HCT116 (cell line): ENCODE measurements around the gene FBXO22.

Experiments used
- EZH2 ChIP-seq: fragments of 200-600 bp; sonication (generic); IDR thresholded peaks from 2 replicates; pipeline ENCODE4 v1.6.1; 2017; ENCODE audit warnings: antibody characterized with exemption, mixed run types
- JUND ChIP-seq: IDR thresholded peaks from 2 replicates; pipeline ENCODE4 v1.6.1; 2012
- TF ChIP-seq, protein P1 (sequence below), 3 experiments: fragments of 200-600 bp in 1 of 3; sonication (generic) in 1 of 3; IDR thresholded peaks in 2 of 3; conservative IDR thresholded peaks in 1 of 3; 2 replicates each; pipeline ENCODE4 v1.5.1; 2012 to 2017; ENCODE audit warnings: low read depth in 2 of 3, low read length in 2 of 3, antibody characterized with exemption in 1 of 3, borderline replicate concordance in 1 of 3, control low read depth in 1 of 3, mild to moderate bottlenecking in 1 of 3, mixed read lengths in 1 of 3, mixed run types in 1 of 3, moderate library complexity in 1 of 3; ENCODE audit not compliant: insufficient read depth in 1 of 3
- TF ChIP-seq, protein P2 (sequence below): IDR thresholded peaks from 2 replicates; pipeline ENCODE4 v1.6.1; 2012

DNA sequence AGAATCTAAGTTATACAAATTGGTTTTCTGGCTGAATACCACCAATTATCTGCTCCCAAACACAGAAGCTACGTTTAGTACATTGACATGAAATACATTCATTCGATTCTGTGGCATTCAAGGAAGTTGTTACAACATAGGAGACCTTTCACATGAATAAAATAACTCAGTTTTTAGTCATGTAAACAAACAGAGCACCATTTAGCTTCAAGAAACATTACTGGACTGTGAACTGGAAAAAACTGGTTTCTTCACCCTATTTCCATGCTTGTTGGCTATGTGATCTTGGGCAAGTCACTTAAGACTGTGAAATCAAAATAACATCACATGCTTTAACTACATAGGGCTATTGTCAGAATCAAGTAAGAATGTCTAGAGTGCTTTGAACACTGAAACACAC is 62.4 kb downstream of the FBXO22 start:
- TF ChIP-seq JUND (no peak), EZH2 (no peak)
- TF ChIP-seq, protein P1, sequence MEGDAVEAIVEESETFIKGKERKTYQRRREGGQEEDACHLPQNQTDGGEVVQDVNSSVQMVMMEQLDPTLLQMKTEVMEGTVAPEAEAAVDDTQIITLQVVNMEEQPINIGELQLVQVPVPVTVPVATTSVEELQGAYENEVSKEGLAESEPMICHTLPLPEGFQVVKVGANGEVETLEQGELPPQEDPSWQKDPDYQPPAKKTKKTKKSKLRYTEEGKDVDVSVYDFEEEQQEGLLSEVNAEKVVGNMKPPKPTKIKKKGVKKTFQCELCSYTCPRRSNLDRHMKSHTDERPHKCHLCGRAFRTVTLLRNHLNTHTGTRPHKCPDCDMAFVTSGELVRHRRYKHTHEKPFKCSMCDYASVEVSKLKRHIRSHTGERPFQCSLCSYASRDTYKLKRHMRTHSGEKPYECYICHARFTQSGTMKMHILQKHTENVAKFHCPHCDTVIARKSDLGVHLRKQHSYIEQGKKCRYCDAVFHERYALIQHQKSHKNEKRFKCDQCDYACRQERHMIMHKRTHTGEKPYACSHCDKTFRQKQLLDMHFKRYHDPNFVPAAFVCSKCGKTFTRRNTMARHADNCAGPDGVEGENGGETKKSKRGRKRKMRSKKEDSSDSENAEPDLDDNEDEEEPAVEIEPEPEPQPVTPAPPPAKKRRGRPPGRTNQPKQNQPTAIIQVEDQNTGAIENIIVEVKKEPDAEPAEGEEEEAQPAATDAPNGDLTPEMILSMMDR (IDR thresholded peaks at IDR 0.05 in 2 of 3, conservative IDR thresholded peaks at IDR 0.05 in 1 of 3; ENCODE audit: borderline replicate concordance in 1 of 3, insufficient read depth in 1 of 3, low read depth in 2 of 3, low read length in 2 of 3) = no peak
- TF ChIP-seq, protein P2, sequence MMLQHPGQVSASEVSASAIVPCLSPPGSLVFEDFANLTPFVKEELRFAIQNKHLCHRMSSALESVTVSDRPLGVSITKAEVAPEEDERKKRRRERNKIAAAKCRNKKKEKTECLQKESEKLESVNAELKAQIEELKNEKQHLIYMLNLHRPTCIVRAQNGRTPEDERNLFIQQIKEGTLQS = no peak
